Measurements from ENCODE around the gene DPEP2. TPM values are rescaled to one million over a fixed set of nuclear protein-coding genes. Genes with fewer than 3 reads are reported as not detected.
"Not testable (repeated sequence)": the region's sequence is repeated elsewhere in the genome, so short reads cannot be mapped to it uniquely, and the experiment has no call there.

Gene DPEP2
- total RNA-seq, 2 donors from 2014 or later, result 42.7 to 51.2 TPM

GRCh38 chr16:68022728-68023537 is 23.6 kb upstream of the DPEP2 start, which contains the start of the genes DDX28 and DUS2:
Gene DDX28, minus strand, starts transcription at chr16:68023232. Its CDS starts 30 bp downstream, at chr16:68023202.
Gene DUS2, plus strand, starts transcription at chr16:68023284. Its CDS starts 14,740 bp downstream, at chr16:68038024.
- Mint-ChIP-seq H3K27ac (peak within 1 kb of the TSS; percentile 97), H3K4me3 (peak within 1 kb of the TSS; percentile 100), H3K36me3 (ENCODE audit: low read depth) (peaks cover 7% of the 10 kb centered on the region), H3K4me1 (peaks cover 23% of the 10 kb centered on the region), H3K27me3 (no peaks in the 10 kb centered on the region)
- ATAC-seq (peak; percentile 94), DNase-seq (peak; percentile 80 to 94 (median 87))
- H3K9me3 ChIP-seq (ENCODE audit: control insufficient read depth, low read length, poor library complexity, severe bottlenecking), result no peaks in the 10 kb centered on the region

GRCh38 chr16:68022278-68022727 is 23.0 kb upstream of the DPEP2 start:
- no peaks in the 10 kb centered on the region for H3K9me3 ChIP-seq (ENCODE audit: control insufficient read depth, low read length, poor library complexity, severe bottlenecking)
- peaks cover 3% of the 10 kb centered on the region for H3K36me3 Mint-ChIP-seq (ENCODE audit: low read depth)
- no peak for ATAC-seq
- no peak for DNase-seq
- peak overlapping the region; percentile 97 for H3K27ac Mint-ChIP-seq
- H3K27me3 Mint-ChIP-seq, result no peaks in the 10 kb centered on the region
- H3K4me1 Mint-ChIP-seq, result peaks cover 18% of the 10 kb centered on the region
- H3K4me3 Mint-ChIP-seq, result peak overlapping the region; percentile 100

GRCh38 chr16:68021490-68021889 is 22.2 kb upstream of the DPEP2 start:
- DNase-seq (no peak), ATAC-seq (no peak)
- Mint-ChIP-seq H3K36me3 (ENCODE audit: low read depth) (peaks cover 3% of the 10 kb centered on the region), H3K4me1 (peaks cover 18% of the 10 kb centered on the region), H3K27me3 (no peaks in the 10 kb centered on the region), H3K4me3 (peak overlapping the region; percentile 100), H3K27ac (peak overlapping the region; percentile 47)
- no peaks in the 10 kb centered on the region for H3K9me3 ChIP-seq (ENCODE audit: control insufficient read depth, low read length, poor library complexity, severe bottlenecking)

GRCh38 chr16:68019167-68019680 is 19.9 kb upstream of the DPEP2 start:
- H3K4me3 Mint-ChIP-seq, result no peak overlapping the region
- H3K36me3 Mint-ChIP-seq (ENCODE audit: low read depth), result peaks cover 3% of the 10 kb centered on the region
- H3K4me1 Mint-ChIP-seq, result peaks cover 18% of the 10 kb centered on the region

GRCh38 chr16:68015681-68016080 is 16.4 kb upstream of the DPEP2 start, which contains the start of gene DPEP2NB:
Gene DPEP2NB, minus strand, starts transcription at chr16:68015911. Its CDS starts 141 bp downstream, at chr16:68015770.
- Mint-ChIP-seq H3K36me3 (ENCODE audit: low read depth) (no peaks in the 10 kb centered on the region), H3K4me1 (peaks cover 5% of the 10 kb centered on the region), H3K27me3 (no peaks in the 10 kb centered on the region), H3K27ac (peak within 1 kb of the TSS; percentile 34), H3K4me3 (no peak within 1 kb of the TSS)
- ATAC-seq (no peak), DNase-seq (no peak)
- no peaks in the 10 kb centered on the region for H3K9me3 ChIP-seq (ENCODE audit: control insufficient read depth, low read length, poor library complexity, severe bottlenecking)

More at GRCh38 chr16:68019167-68019680, 19.9 kb upstream of the DPEP2 start:
- H3K9me3 ChIP-seq (ENCODE audit: control insufficient read depth, low read length, poor library complexity, severe bottlenecking), result no peaks in the 10 kb centered on the region
- Mint-ChIP-seq H3K27me3 (no peaks in the 10 kb centered on the region), H3K27ac (no peak overlapping the region)
- DNase-seq, result no peak
- no peak for ATAC-seq

- Mint-ChIP-seq H3K27me3 (no peaks in the 10 kb centered on the region), H3K4me3 (no peak overlapping the region), H3K27ac (no peak overlapping the region), H3K4me1 (peaks cover 9% of the 10 kb centered on the region), H3K36me3 (ENCODE audit: low read depth) (peaks cover 2% of the 10 kb centered on the region)
- no peaks in the 10 kb centered on the region for H3K9me3 ChIP-seq (ENCODE audit: control insufficient read depth, low read length, poor library complexity, severe bottlenecking)
- ATAC-seq (no peak), DNase-seq (no peak)
Measured at GRCh38 chr16:68013440-68013839, 14.2 kb upstream of the DPEP2 start.

GRCh38 chr16:68009872-68010271 is 10.6 kb upstream of the DPEP2 start:
- H3K4me3 Mint-ChIP-seq; H3K9me3 ChIP-seq (ENCODE audit: control insufficient read depth, low read length, poor library complexity, severe bottlenecking); DNase-seq; H3K27me3 Mint-ChIP-seq; ATAC-seq; H3K36me3 Mint-ChIP-seq (ENCODE audit: low read depth): not testable (repeated sequence)
- Mint-ChIP-seq H3K27ac (peak overlapping the region; percentile 24), H3K4me1 (peaks cover 19% of the 10 kb centered on the region)

GRCh38 chr16:68009157-68009735 is 10.0 kb upstream of the DPEP2 start:
- peaks cover 22% of the 10 kb centered on the region for H3K4me1 Mint-ChIP-seq
- peak overlapping the region; percentile 24 for H3K27ac Mint-ChIP-seq
- DNase-seq (no peak), ATAC-seq (no peak)
- H3K9me3 ChIP-seq (ENCODE audit: control insufficient read depth, low read length, poor library complexity, severe bottlenecking), result no peaks in the 10 kb centered on the region
- no peak overlapping the region for H3K4me3 Mint-ChIP-seq
- H3K36me3 Mint-ChIP-seq (ENCODE audit: low read depth), result peaks cover 2% of the 10 kb centered on the region
- no peaks in the 10 kb centered on the region for H3K27me3 Mint-ChIP-seq

- Mint-ChIP-seq H3K4me3 (peak overlapping the region; percentile 68), H3K36me3 (ENCODE audit: low read depth) (peaks cover 2% of the 10 kb centered on the region), H3K27me3 (no peaks in the 10 kb centered on the region), H3K27ac (peak overlapping the region; percentile 90), H3K4me1 (peaks cover 26% of the 10 kb centered on the region)
- no peaks in the 10 kb centered on the region for H3K9me3 ChIP-seq (ENCODE audit: control insufficient read depth, low read length, poor library complexity, severe bottlenecking)
- ATAC-seq (peak; percentile 95), DNase-seq (no peak)
Measured at GRCh38 chr16:68005786-68006286, 6.6 kb upstream of the DPEP2 start.

- H3K4me1 Mint-ChIP-seq, result peaks cover 26% of the 10 kb centered on the region
Measured at GRCh38 chr16:68005211-68005610, 5.9 kb upstream of the DPEP2 start.

GRCh38 chr16:68003031-68003430 is 3.7 kb upstream of the DPEP2 start:
- Mint-ChIP-seq H3K27me3 (no peaks in the 10 kb centered on the region), H3K4me1 (peaks cover 38% of the 10 kb centered on the region), H3K27ac (no peak overlapping the region), H3K36me3 (ENCODE audit: low read depth) (no peaks in the 10 kb centered on the region), H3K4me3 (no peak overlapping the region)
- DNase-seq, result no peak
- H3K9me3 ChIP-seq (ENCODE audit: control insufficient read depth, low read length, poor library complexity, severe bottlenecking), result no peaks in the 10 kb centered on the region
- no peak for ATAC-seq

More at GRCh38 chr16:68005211-68005610, 5.9 kb upstream of the DPEP2 start:
- ATAC-seq (no peak), DNase-seq (no peak)
- H3K9me3 ChIP-seq (ENCODE audit: control insufficient read depth, low read length, poor library complexity, severe bottlenecking), result no peaks in the 10 kb centered on the region
- Mint-ChIP-seq H3K27ac (peak overlapping the region; percentile 90), H3K36me3 (ENCODE audit: low read depth) (peaks cover 2% of the 10 kb centered on the region), H3K27me3 (no peaks in the 10 kb centered on the region), H3K4me3 (no peak overlapping the region)

GRCh38 chr16:68000450-68000849 is 1.2 kb upstream of the DPEP2 start:
- no peak for DNase-seq
- no peaks in the 10 kb centered on the region for H3K36me3 Mint-ChIP-seq (ENCODE audit: low read depth)
- no peaks in the 10 kb centered on the region for H3K27me3 Mint-ChIP-seq
- H3K27ac Mint-ChIP-seq, result peak overlapping the region; percentile 85
- H3K4me3 Mint-ChIP-seq, result peak overlapping the region; percentile 85
- H3K9me3 ChIP-seq (ENCODE audit: control insufficient read depth, low read length, poor library complexity, severe bottlenecking), result no peaks in the 10 kb centered on the region
- H3K4me1 Mint-ChIP-seq, result peaks cover 35% of the 10 kb centered on the region
- ATAC-seq, result peak; percentile 7

GRCh38 chr16:67999985-68000384 is 701 bp upstream of the DPEP2 start:
- H3K27ac Mint-ChIP-seq, result peak overlapping the region; percentile 85
- ATAC-seq (peak; percentile 39), DNase-seq (no peak)
- H3K27me3 Mint-ChIP-seq, result no peaks in the 10 kb centered on the region
- no peaks in the 10 kb centered on the region for H3K9me3 ChIP-seq (ENCODE audit: control insufficient read depth, low read length, poor library complexity, severe bottlenecking)
- H3K36me3 Mint-ChIP-seq (ENCODE audit: low read depth), result no peaks in the 10 kb centered on the region
- peaks cover 39% of the 10 kb centered on the region for H3K4me1 Mint-ChIP-seq
- peak overlapping the region; percentile 85 for H3K4me3 Mint-ChIP-seq
